Heart left ventricle (tissue), 16 donors: ENCODE measurements around the gene SUCO. TPM values are rescaled to one million over a fixed set of nuclear protein-coding genes. Genes with fewer than 3 reads are reported as not detected.

Experiments
- ATAC-seq, 4 donors: fragments of 200-7000 bp; cut with Tn5 transposase; one replicate each; pipeline ENCODE4 v1.9.1; 2020 to 2022; ENCODE audit warnings: moderate library complexity in 4 of 4, mild to moderate bottlenecking in 3 of 4, moderate number of reproducible peaks in 1 of 4
- DNase-seq, 5 donors: peaks; one replicate each; pipeline ENCODE4 v3.0.0-alpha.2; 2020
- H3K27ac ChIP-seq, 12 donors: fragments of 200-600 bp; sonication (generic) in 4 of 12; one replicate each; pipeline versions ENCODE4 v1.5.0 to v1.8.0; 2016 to 2022; ENCODE audit warnings: mild to moderate bottlenecking in 2 of 12
- H3K27me3 ChIP-seq, 9 donors: fragments of 200-600 bp; sonication (generic) in 2 of 9; one replicate each; pipeline versions ENCODE4 v1.5.1 to v1.8.0; 2016 to 2022; ENCODE audit warnings: mild to moderate bottlenecking in 3 of 9
- H3K36me3 ChIP-seq, 9 donors: fragments of 200-600 bp; sonication (generic) in 2 of 9; one replicate each; pipeline versions ENCODE4 v1.5.0 to v1.8.0; 2018 to 2022; ENCODE audit warnings: mild to moderate bottlenecking in 2 of 9
- H3K4me1 ChIP-seq, 12 donors: fragments of 200-600 bp; sonication (generic) in 4 of 12; one replicate each; pipeline versions ENCODE4 v1.5.0 to v1.8.0; 2016 to 2022; ENCODE audit warnings: mild to moderate bottlenecking in 3 of 12
- H3K4me3 ChIP-seq, 12 donors: fragments of 200-600 bp; sonication (generic) in 4 of 12; one replicate each; pipeline versions ENCODE4 v1.5.0 to v1.8.0; 2017 to 2022; ENCODE audit warnings: mild to moderate bottlenecking in 9 of 12, moderate library complexity in 4 of 12
- H3K9me3 ChIP-seq, 12 donors: fragments of 200-600 bp; sonication (generic) in 4 of 12; one replicate each; pipeline versions ENCODE4 v1.5.0 to v1.8.0; 2016 to 2022; ENCODE audit warnings: mild to moderate bottlenecking in 1 of 12
- CTCF ChIP-seq, 12 donors: fragments of 200-600 bp; sonication (generic) in 4 of 12; IDR thresholded peaks; one replicate each; pipeline versions ENCODE4 v1.5.0 to v1.8.0; 2018 to 2022; ENCODE audit warnings: antibody characterized with exemption in 12 of 12, mild to moderate bottlenecking in 5 of 12
- POLR2A ChIP-seq, 2 donors: fragments of 450-650 bp; IDR thresholded peaks; one replicate each; pipeline ENCODE4 v1.6.1; 2017; ENCODE audit warnings: antibody characterized with exemption in 2 of 2, mild to moderate bottlenecking in 2 of 2, moderate library complexity in 2 of 2
- WGBS, 4 donors: extraction: QIAGEN DNeasy Blood & Tissue Kit in 2 of 4; methylation state at CpG; one replicate each; pipeline versions ENCODE4 v1.1.5 to v1.1.7; 2013 to 2018; 5-methylcytosine and 5-hydroxymethylcytosine counted together
- intact Hi-C, 10 donors: fragments of 100-400 bp; cut with DNase I; formaldehyde crosslinking; loops; one replicate each; pipeline versions ENCODE4 v1.11.1 to v1.14.2; 2022
- polyA plus RNA-seq, 2 donors: library from polyadenylated mRNA; stranded (reverse); fragments of 200-250 nt; gene quantifications; one replicate each; pipeline ENCODE4 v1.2.3, GENCODE V29; 2013
- total RNA-seq, 9 donors: library from RNA; depleted of rRNA in 2 of 9; stranded (reverse); fragments of >200 nt in 2 of 9; fragmentation: NEBNext Ultra II Directional in 3 of 9; extraction: Animal tissue kit (Norgen Biotek cat#: 25700) in 3 of 9; gene quantifications; one replicate each; pipeline versions ENCODE4 v1.1.0 to v1.2.4, GENCODE V29; 2016 to 2023
- donor health status: ischemic (EF 13 %, LVEDD 7.1; RV severe dilation, severe dysfunction).
- donor health status: healthy with polysubstance abuse.
- donor health status: DM: no; HTN: yes; CAD: no.
- donor health status: DM: no; HTN: no; CAD: no.
- donor health status: ischemic (EF 25% LVEDD 6.9; RV normal size, moderate dysfunction).
- donor health status: ischemic (EF 25% LVEDD 5.7; RV mildly dilated, moderate dysfunction).
- donor health status: healthy.
- donor health status: DM: yes; HTN: yes; CAD: no.
- donor health status: ischemic (EF 35%, LVEDD 5.7; RV mildly dilated, moderate dysfunction).
- donor health status: nonischemic (EF 11% LVEDD 7.7; RV severe dilation, severe dysfunction).
- donor health status: DM: yes; HTN: yes; CAD: no.
- donor health status: PGD.
- donor health status: ischemic (EF 29% LVEDD 5.4; RV normal size, mild dysfunction).
- donor health status: nonischemic (EF 23%, LVEDD 6.1; RV moderate dilation, normal function).

Gene SUCO
- total and polyA plus RNA-seq, 11 donors, result 6.7 to 33.4 (median 23.7) TPM

GRCh38 chr1:172533513-172534151, 682 bp downstream of the SUCO start:
- TF ChIP-seq POLR2A (IDR thresholded peaks at IDR 0.05) (no peak), CTCF (IDR thresholded peaks at IDR 0.05) (no peak)
- H3K9me3 ChIP-seq, result no peaks in the 10 kb centered on the region
- H3K27me3 ChIP-seq, result no peaks in the 10 kb centered on the region
- H3K4me1 ChIP-seq, result peaks cover 0 to 56% (median 35%) of the 10 kb centered on the region in 12 donors
- intact Hi-C loops, result loop anchor here in 8 of 10 donors (2.0 to 10.0 kb wide), 6 partner anchors 79 to 876 kb away; partner anchors contain the start of gene METTL13 (in 1 of the 8)
- peak in 3 of 5 donors; percentile 13 to 28 (median 20) for DNase-seq
- peak overlapping the region; percentile 58 to 93 (median 80) for H3K4me3 ChIP-seq
- peak overlapping the region; percentile 88 to 99 (median 96) for H3K27ac ChIP-seq
- WGBS, 4 donors, result 0 to 1% (median 1%) methylated on average over 23 of the region's 23 CpGs
- no peaks in the 10 kb centered on the region for H3K36me3 ChIP-seq
- peak in 1 of 4 donors; percentile 23 for ATAC-seq

- Histone ChIP-seq H3K27ac (no peak overlapping the region), H3K9me3 (no peaks in the 10 kb centered on the region), H3K4me1 (peaks cover 0 to 69% (median 41%) of the 10 kb centered on the region in 12 donors), H3K27me3 (no peaks in the 10 kb centered on the region), H3K4me3 (no peak overlapping the region), H3K36me3 (no peaks in the 10 kb centered on the region)
- intact Hi-C loops, result loop anchor here in 2 of 10 donors (10.0 kb wide), 1 partner anchor 81 kb away; no protein-coding TSS in a partner anchor
- TF ChIP-seq POLR2A (IDR thresholded peaks at IDR 0.05) (no peak), CTCF (IDR thresholded peaks at IDR 0.05) (no peak)
- DNase-seq (no peak), ATAC-seq (no peak)
- 80 to 97% (median 86%) methylated on average over 2 to 3 of the region's 3 CpGs for WGBS, 4 donors
Measured at GRCh38 chr1:172536256-172536655, 3.3 kb downstream of the SUCO start.

- H3K36me3 ChIP-seq, result no peaks in the 10 kb centered on the region
- no peak overlapping the region for H3K27ac ChIP-seq
- TF ChIP-seq CTCF (IDR thresholded peaks at IDR 0.05) (no peak), POLR2A (IDR thresholded peaks at IDR 0.05) (no peak)
- no peaks in the 10 kb centered on the region for H3K27me3 ChIP-seq
- H3K9me3 ChIP-seq, result no peaks in the 10 kb centered on the region
- intact Hi-C loops, result loop anchor here in 2 of 10 donors (10.0 kb wide), 1 partner anchor 83 kb away; no protein-coding TSS in a partner anchor
- H3K4me3 ChIP-seq, result no peak overlapping the region
- ATAC-seq, result no peak
- H3K4me1 ChIP-seq, result peaks cover 0 to 64% (median 37%) of the 10 kb centered on the region in 12 donors
- DNase-seq, result no peak
- 78 to 84% (median 82%) methylated on average over 2 of the region's 2 CpGs for WGBS, 4 donors
Measured at GRCh38 chr1:172537366-172537765, 4.4 kb downstream of the SUCO start.

- no peak for TF ChIP-seq CTCF (IDR thresholded peaks at IDR 0.05)
- no peak for TF ChIP-seq POLR2A (IDR thresholded peaks at IDR 0.05)
- peaks cover 0 to 66% (median 37%) of the 10 kb centered on the region in 12 donors for H3K4me1 ChIP-seq
- WGBS, 4 donors, result 60 to 69% (median 64%) methylated on average over 5 of the region's 5 CpGs
- no peaks in the 10 kb centered on the region for H3K36me3 ChIP-seq
- ATAC-seq (no peak), DNase-seq (no peak)
- no peaks in the 10 kb centered on the region for H3K27me3 ChIP-seq
- no peak overlapping the region for H3K27ac ChIP-seq
- H3K9me3 ChIP-seq, result no peaks in the 10 kb centered on the region
- H3K4me3 ChIP-seq, result no peak overlapping the region
- intact Hi-C loops, result loop anchor here in 2 of 10 donors (10.0 kb wide), 1 partner anchor 83 kb away; no protein-coding TSS in a partner anchor
Measured at GRCh38 chr1:172537827-172538391, 5.0 kb downstream of the SUCO start.
